Cerebellar cortex (tissue), 1 donor: ENCODE data around the gene URAD.

Source experiments
- DNase-seq: peaks from one replicate; pipeline ENCODE4 v3.0.0-alpha.2; 2015; ENCODE audit warnings: low spot score

Gene URAD

GRCh38 chr13:27997904-27998522 lies 9.5 kb upstream of the URAD start:
- peak; percentile 56 for DNase-seq

GRCh38 chr13:27991881-27992280 lies 3.4 kb upstream of the URAD start:
- no peak for DNase-seq

GRCh38 chr13:27985600-27985999 lies 2.9 kb downstream of the URAD start:
- DNase-seq, result no peak

GRCh38 chr13:27982361-27982760 lies 6.1 kb downstream of the URAD start:
- no peak for DNase-seq

GRCh38 chr13:27981006-27981708 lies 7.3 kb downstream of the URAD start:
- no peak for DNase-seq

- no peak for DNase-seq
Measured at GRCh38 chr13:27980280-27980998, 8.1 kb downstream of the URAD start.

GRCh38 chr13:27979765-27980279 lies 8.7 kb downstream of the URAD start:
- no peak for DNase-seq

GRCh38 chr13:27979001-27979643 lies 9.4 kb downstream of the URAD start:
- DNase-seq, result no peak

- DNase-seq, result no peak
Measured at GRCh38 chr13:27978301-27978968, 10.1 kb downstream of the URAD start.

GRCh38 chr13:27977476-27978300 lies 10.8 kb downstream of the URAD start:
- DNase-seq, result no peak

GRCh38 chr13:27976362-27977091 lies 12.0 kb downstream of the URAD start:
- no peak for DNase-seq

GRCh38 chr13:27975564-27976361 lies 12.7 kb downstream of the URAD start:
- DNase-seq, result no peak

- no peak for DNase-seq
Measured at GRCh38 chr13:27973961-27974662, 14.4 kb downstream of the URAD start.

GRCh38 chr13:27973291-27973690 lies 15.2 kb downstream of the URAD start:
- no peak for DNase-seq

GRCh38 chr13:27972478-27972820 lies 16.0 kb downstream of the URAD start:
- no peak for DNase-seq

GRCh38 chr13:27971776-27972477 lies 16.6 kb downstream of the URAD start:
- no peak for DNase-seq

GRCh38 chr13:27971236-27971645 lies 17.3 kb downstream of the URAD start:
- no peak for DNase-seq
